ENCODE results near the gene LCNL1.

- TF ChIP-seq CTCF (conservative IDR thresholded peaks at IDR 0.05; ENCODE audit: low read length): no peak
- no peak for TF ChIP-seq EZH2phosphoT487 (IDR thresholded peaks at IDR 0.05; ENCODE audit: borderline replicate concordance)
Observed at GRCh38 chr9:136960938-136961275, 21.9 kb upstream of the LCNL1 start.

Measured in Loucy (cell line).